SK-N-MC (cell line): Measurements from ENCODE around the gene STK17B.

ENCODE experiments used
- EZH2 ChIP-seq: fragments of 200-600 bp; sonication (generic); IDR thresholded peaks from one replicate; pipeline ENCODE4 v1.6.1; 2017; ENCODE audit warnings: antibody characterized with exemption
- POLR2AphosphoS5 ChIP-seq: IDR thresholded peaks from 2 replicates; pipeline ENCODE4 v1.6.1; 2012; ENCODE audit warnings: mild to moderate bottlenecking, low read depth, low read length, borderline replicate concordance

- TF ChIP-seq POLR2AphosphoS5 (no peak), EZH2 (no peak)
These were observed 1.2 kb downstream of the STK17B start for GRCh38 chr2:196170213-196170605.
